IPS-18a (cell line): ENCODE results near the gene CSF2.
"Not testable (repeated sequence)": the region's sequence is repeated elsewhere in the genome, so short reads cannot be mapped to it uniquely, and the experiment has no call there.

Experiments
- H3K27ac ChIP-seq: one replicate; pipeline ENCODE4 v1.5.1; 2013; ENCODE audit warnings: low read length
- H3K27me3 ChIP-seq: one replicate; pipeline ENCODE4 v1.6.1; 2013; ENCODE audit warnings: mild to moderate bottlenecking, low read length; ENCODE audit not compliant: control insufficient read depth, insufficient read depth
- H3K36me3 ChIP-seq: one replicate; pipeline ENCODE4 v1.6.1; 2013; ENCODE audit warnings: low read depth, low read length; ENCODE audit not compliant: control insufficient read depth
- H3K4me1 ChIP-seq: one replicate; pipeline ENCODE4 v1.6.1; 2013; ENCODE audit warnings: low read depth, low read length; ENCODE audit not compliant: control insufficient read depth
- H3K4me3 ChIP-seq: one replicate; pipeline ENCODE4 v1.5.1; 2013; ENCODE audit warnings: low read length
- H3K9ac ChIP-seq: one replicate; pipeline ENCODE4 v1.6.1; 2013; ENCODE audit warnings: mild to moderate bottlenecking, low read length, moderate library complexity
- H3K9me3 ChIP-seq: one replicate; pipeline ENCODE4 v1.6.1; 2013; ENCODE audit warnings: low read depth, low read length; ENCODE audit not compliant: control insufficient read depth

CSF2 gene

DNA sequence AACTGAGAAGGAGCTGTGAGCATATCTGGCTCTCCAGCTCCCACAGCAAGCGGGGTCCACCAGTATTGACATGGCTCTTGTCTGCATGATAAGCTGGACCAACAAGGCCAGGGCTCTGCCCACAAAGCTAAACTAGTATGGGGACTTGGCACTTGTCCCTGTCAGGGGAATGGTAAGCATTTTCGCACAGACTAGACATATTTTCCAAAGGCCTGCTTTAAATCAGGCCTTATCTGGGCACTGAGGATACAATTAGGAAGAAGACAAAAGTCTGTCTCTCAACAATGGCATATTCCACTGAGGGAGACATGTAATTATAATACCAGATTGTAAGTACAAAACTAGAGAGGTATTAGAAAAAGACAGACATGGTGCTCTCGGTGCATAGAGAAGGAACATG, 32.1 kb downstream of the CSF2 start:
- Histone ChIP-seq H3K9ac (no peak overlapping the region), H3K4me3 (no peak overlapping the region), H3K36me3 (no peaks in the 10 kb centered on the region), H3K27me3 (no peaks in the 10 kb centered on the region), H3K27ac (no peak overlapping the region), H3K4me1 (no peaks in the 10 kb centered on the region), H3K9me3 (no peaks in the 10 kb centered on the region)

DNA sequence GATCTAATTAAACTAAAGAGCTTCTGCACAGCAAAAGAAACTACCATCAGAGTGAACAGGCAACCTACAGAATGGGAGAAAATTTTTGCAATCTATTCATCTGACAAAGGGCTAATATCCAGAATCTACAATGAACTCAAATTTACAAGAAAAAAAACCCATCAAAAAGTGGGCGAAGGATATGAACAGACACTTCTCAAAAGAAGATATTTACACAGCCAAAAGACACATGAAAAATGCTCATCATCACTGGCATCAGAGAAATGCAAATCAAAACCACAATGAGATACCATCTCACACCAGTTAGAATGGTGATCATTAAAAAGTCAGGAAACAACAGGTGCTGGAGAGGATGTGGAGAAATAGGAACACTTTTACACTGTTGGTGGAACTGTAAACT, 34.9 kb downstream of the CSF2 start:
- not testable (repeated sequence) for H3K9me3 ChIP-seq, H3K4me3 ChIP-seq, H3K27ac ChIP-seq

DNA sequence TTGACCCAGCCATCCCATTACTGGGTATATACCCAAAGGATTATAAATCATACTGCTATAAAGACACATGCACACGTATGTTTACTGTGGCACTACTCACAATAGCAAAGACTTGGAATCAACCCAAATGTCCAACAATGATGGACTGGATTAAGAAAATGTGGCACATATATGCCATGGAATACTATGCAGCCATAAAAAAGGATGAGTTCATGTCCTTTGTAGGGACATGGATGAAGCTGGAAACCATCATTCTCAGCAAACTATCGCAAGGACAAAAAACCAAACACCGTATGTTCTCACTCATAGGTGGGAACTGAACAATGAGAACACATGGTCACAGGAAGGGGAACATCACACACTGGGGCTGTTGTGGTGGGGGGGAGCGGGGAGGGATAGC, 35.4 kb downstream of the CSF2 start:
- H3K4me3 ChIP-seq, H3K9ac ChIP-seq, H3K36me3 ChIP-seq, H3K27me3 ChIP-seq, H3K27ac ChIP-seq, H3K4me1 ChIP-seq, H3K9me3 ChIP-seq: not testable (repeated sequence)

More for the DNA sequence above, 34.9 kb downstream of the CSF2 start:
- H3K27me3 ChIP-seq, H3K4me1 ChIP-seq, H3K36me3 ChIP-seq, H3K9ac ChIP-seq: not testable (repeated sequence)

DNA sequence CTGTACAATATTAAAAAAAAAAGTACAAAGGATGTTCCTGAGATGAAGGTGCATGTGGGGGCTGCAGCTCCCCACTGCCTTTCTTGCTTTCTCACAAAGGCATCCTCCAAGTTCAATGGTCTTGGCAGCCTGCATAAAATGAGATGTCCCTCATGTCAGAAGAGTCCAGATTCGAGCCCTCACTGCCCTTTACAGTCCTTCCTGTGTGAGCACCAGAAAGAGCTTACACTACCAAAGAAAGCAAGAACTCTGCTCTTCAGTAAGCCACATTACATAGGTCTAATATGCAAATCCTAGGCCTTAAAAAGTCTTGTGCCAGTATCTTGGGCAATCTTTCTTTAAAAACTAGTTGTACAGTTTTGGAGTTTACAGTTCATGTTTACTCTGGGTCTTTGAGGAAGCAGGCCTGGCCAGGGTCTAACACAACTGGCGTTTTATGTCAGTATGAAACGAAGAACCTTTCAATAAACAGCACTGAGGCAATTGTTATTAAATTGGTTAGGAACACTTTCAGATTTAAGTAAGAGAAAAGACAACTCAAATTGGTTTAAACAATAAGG, 36.0 kb downstream of the CSF2 start:
- H3K4me1 ChIP-seq = no peaks in the 10 kb centered on the region
- H3K9ac ChIP-seq = no peak overlapping the region
- H3K36me3 ChIP-seq = no peaks in the 10 kb centered on the region
- H3K27me3 ChIP-seq = no peaks in the 10 kb centered on the region
- H3K4me3 ChIP-seq = no peak overlapping the region
- no peak overlapping the region for H3K27ac ChIP-seq
- H3K9me3 ChIP-seq = no peaks in the 10 kb centered on the region

DNA sequence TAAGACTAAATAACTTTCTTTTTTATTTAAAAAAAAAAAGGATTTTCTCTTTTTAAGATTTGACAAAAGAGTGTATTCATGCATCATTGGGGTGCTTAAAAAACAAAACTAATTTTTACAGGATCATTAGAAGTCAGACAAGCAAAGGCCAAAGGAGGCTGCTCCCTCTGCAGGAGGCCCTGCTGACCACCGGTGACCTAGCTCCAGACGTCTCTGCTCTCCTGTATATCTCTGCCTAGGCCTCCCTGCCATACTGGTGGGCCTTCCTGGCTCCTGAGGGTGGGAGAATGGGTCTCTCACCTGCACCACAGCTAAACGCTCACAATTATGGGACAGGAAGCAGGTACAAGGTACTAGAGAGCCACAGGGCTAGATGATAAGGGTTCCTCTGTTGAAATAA, 36.6 kb downstream of the CSF2 start:
- Histone ChIP-seq H3K9ac (no peak overlapping the region), H3K4me1 (no peaks in the 10 kb centered on the region), H3K36me3 (no peaks in the 10 kb centered on the region), H3K9me3 (no peaks in the 10 kb centered on the region), H3K4me3 (no peak overlapping the region), H3K27ac (no peak overlapping the region), H3K27me3 (no peaks in the 10 kb centered on the region)

DNA sequence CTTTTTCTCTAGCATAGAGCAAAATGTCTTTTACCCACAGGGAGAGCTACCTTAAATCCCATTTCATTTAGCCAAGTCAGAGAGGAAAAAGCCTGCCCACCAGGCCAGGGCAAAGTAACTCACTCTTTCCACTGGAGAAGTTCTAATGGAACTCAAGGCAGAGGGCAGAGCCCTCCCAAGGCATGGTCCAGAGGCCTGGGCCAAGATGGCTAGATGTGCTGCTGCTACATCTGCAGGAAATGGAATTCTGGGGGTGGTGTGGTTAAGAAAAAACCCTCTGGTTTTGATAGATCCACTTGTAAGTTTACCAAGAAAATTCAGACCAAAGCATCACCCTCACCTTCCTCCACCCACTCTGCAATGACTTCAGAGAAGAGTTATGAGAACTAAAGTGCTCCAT, 37.3 kb downstream of the CSF2 start:
- H3K4me3 ChIP-seq = no peak overlapping the region

DNA sequence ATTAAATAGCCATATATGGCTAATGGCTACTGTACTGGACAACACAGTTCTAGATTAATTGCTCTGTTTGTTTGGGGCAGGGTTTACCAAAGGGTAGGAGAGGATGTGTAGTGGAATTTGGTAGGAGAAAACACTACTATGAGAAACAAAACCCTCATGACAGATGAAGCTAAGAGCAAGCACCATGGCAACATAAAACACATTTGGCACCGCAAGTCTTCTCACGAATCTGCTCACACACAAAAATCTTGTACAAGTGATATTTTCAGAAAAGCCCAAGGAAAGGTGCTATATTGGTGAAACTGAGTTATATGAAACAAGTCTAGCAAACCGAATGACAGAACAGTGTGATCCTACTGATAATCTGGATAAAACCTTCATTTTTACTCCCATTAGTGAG, 38.5 kb downstream of the CSF2 start:
- H3K9ac ChIP-seq = no peak overlapping the region
- peaks cover 1% of the 10 kb centered on the region for H3K4me1 ChIP-seq
- H3K27ac ChIP-seq = no peak overlapping the region
- H3K9me3 ChIP-seq = no peaks in the 10 kb centered on the region
- no peak overlapping the region for H3K4me3 ChIP-seq
- no peaks in the 10 kb centered on the region for H3K27me3 ChIP-seq
- no peaks in the 10 kb centered on the region for H3K36me3 ChIP-seq

More for the DNA sequence above, 37.3 kb downstream of the CSF2 start:
- no peaks in the 10 kb centered on the region for H3K4me1 ChIP-seq
- H3K9ac ChIP-seq = no peak overlapping the region
- H3K27me3 ChIP-seq = no peaks in the 10 kb centered on the region
- H3K36me3 ChIP-seq = no peaks in the 10 kb centered on the region
- H3K27ac ChIP-seq = no peak overlapping the region
- H3K9me3 ChIP-seq = no peaks in the 10 kb centered on the region

DNA sequence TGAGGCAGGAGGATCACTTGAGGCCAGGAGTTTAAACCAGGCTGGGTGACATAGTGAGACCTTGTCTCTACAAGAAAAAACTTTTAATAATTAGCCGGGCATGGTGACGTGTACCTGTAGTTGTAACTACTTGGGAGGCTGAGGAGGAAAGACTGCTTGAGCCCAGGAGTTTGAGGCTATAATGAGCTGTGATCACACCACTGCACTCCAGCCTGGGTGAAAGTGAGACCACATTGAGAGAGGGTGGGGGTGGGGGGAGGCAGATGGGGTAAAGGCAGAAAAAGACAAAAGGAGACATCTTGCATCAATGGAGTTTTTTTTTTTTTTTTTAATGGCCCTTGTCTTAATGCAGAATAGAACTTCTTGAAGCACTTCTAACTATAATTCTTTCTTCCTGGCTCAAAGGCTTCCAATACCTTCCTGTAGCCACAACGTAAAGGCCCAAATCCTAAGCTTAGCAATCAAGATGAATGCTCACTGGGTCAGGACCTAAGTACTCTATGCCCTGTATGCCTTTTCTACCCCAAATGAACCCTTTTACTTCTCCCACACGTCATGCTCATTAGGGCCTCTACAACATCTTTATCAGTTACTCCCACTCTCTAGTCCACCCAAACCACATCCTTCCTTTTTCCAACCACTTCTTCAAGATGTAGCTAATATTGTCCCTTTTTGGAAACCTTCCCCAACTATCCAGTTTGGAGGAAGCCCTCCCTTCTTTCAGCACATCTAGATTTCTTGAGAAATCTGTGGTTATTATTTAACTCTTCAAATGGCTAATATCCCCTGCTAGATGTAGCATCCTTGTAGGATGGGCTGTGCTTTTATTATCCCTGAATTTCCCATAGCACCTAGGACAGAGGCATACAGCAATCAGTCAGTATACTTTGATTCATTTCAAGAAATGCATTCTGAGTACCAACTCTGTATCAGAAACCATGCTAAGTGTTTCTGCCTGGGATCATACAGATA, 40.8 kb downstream of the CSF2 start:
- H3K27me3 ChIP-seq = no peaks in the 10 kb centered on the region
- no peaks in the 10 kb centered on the region for H3K36me3 ChIP-seq
- peaks cover 3% of the 10 kb centered on the region for H3K4me1 ChIP-seq
- no peaks in the 10 kb centered on the region for H3K9me3 ChIP-seq
- H3K27ac ChIP-seq = no peak overlapping the region
- H3K9ac ChIP-seq = no peak overlapping the region
- no peak overlapping the region for H3K4me3 ChIP-seq

DNA sequence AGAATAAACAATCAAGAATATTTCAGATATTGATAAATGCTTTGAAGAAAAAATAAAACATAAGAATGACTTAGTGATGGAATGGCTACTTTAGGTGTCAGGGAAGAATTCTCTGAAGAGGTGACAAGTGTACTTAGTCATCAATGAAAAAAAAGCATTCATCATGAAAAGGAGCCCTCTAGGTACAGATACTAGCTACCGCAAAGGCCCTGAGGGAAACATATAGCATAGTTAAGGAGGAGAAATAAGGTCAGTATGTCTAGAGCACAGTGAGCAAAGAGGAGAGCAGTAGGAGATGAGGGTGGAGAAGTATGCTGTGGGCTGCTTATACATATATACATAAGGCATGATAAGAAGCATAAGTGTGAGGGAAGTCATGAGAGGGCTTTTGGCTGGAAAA, 41.8 kb downstream of the CSF2 start:
- H3K4me3 ChIP-seq = no peak overlapping the region

DNA sequence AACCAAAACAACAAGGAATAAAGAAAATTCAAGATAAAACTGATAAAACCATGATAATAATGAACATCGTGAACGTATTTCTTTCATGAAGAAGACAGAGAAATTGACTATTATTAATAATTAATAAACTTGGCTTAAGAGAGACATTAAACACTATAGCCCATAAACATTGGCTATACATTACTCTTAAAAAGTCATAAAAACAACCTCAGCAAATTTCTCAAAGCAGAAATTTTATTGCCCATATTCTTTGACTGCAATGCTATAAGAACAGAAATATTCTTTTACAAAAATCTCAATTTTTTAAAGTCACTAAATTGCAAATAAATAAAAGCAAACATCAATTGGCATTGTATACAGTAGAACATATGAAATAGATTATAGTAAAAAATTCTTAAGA, 42.5 kb downstream of the CSF2 start:
- Histone ChIP-seq H3K9ac (no peak overlapping the region), H3K27me3 (no peaks in the 10 kb centered on the region), H3K36me3 (no peaks in the 10 kb centered on the region), H3K27ac (no peak overlapping the region), H3K9me3 (no peaks in the 10 kb centered on the region), H3K4me3 (no peak overlapping the region), H3K4me1 (peaks cover 3% of the 10 kb centered on the region)

More for the DNA sequence above, 41.8 kb downstream of the CSF2 start:
- no peaks in the 10 kb centered on the region for H3K27me3 ChIP-seq
- H3K27ac ChIP-seq = no peak overlapping the region
- H3K9ac ChIP-seq = no peak overlapping the region
- no peaks in the 10 kb centered on the region for H3K9me3 ChIP-seq
- peaks cover 3% of the 10 kb centered on the region for H3K4me1 ChIP-seq
- H3K36me3 ChIP-seq = no peaks in the 10 kb centered on the region

DNA sequence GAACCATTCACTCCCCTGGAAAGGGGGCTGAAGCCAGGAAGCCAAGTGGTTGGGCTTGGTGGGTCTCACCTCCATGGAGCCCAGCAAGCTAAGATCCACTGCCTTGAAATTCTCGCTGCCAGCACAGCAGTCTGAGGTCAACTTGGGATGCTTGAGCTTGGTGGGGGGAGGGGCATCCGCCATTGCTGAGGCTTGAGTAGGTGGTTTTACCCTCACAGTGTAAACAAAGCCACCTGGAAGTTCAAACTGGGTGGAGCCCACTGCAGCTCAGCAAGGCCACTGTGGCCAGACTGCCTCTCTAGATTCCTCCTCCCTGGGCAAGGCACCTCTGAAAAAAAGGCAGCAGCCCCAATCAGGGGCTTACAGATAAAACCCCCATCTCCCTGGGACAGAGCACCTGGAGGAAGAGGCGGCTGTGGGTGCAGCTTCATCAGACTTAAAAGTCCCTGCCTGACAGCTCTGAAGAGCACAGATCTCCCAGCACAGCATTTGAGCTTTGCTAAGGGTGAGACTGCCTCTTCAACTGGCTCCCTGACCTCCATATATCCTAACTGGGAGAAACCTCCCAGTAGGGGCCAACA, 43.4 kb downstream of the CSF2 start:
- not testable (repeated sequence) for H3K4me3 ChIP-seq, H3K9ac ChIP-seq, H3K27ac ChIP-seq, H3K9me3 ChIP-seq, H3K4me1 ChIP-seq, H3K27me3 ChIP-seq, H3K36me3 ChIP-seq

DNA sequence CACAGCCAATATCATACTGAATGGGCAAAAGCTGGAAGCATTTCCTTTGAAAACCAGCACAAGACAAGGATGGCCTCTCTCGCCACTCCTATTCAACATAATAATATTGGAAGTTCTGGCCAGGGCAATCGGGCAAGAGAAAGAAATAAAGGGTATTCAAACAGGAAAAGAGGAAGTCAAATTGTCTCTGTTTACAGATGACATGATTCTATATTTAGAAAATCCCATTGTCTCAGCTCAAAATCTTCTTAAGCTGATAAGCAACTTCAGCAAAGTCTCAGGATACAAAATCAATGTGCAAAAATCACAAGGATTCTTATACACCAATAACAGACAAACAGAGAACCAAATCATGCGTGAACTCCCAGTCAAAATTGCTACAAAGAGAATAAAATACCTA, 47.1 kb downstream of the CSF2 start:
- H3K4me1 ChIP-seq, H3K4me3 ChIP-seq, H3K36me3 ChIP-seq, H3K9ac ChIP-seq, H3K27ac ChIP-seq, H3K27me3 ChIP-seq, H3K9me3 ChIP-seq: not testable (repeated sequence)
